ENCODE results near the gene SCGB3A1. TPM values are rescaled to one million over a fixed set of nuclear protein-coding genes. Genes with fewer than 3 reads are reported as not detected.

Gene SCGB3A1
- polyA plus RNA-seq (ENCODE audit: low read depth in 6 of 6) = not detected

- Mint-ChIP-seq H3K36me3 (peaks cover 0 to 8% of the 10 kb centered on the region in 2 donors), H3K9me3 (peaks cover 0 to 4% (median 0%) of the 10 kb centered on the region in 7 donors), H3K27ac (no peak within 1 kb of the TSS), H3K4me1 (peaks cover 4 to 5% (median 4%) of the 10 kb centered on the region in 3 donors), H3K27me3 (peaks cover 24 to 51% (median 24%) of the 10 kb centered on the region in 3 donors), H3K4me3 (peak within 1 kb of the TSS in 4 of 8 donors; percentile 3 to 81 (median 38))
- DNase-seq (no peak), ATAC-seq (ENCODE audit: low read depth in 2 of 2) (no peak)
These were observed at the start of gene SCGB3A1 for GRCh38 chr5:180591311-180591887. SCGB3A1 (minus strand) TSS chr5:180591499; CDS start chr5:180591462, 37 bp downstream.

GRCh38 chr5:180640611-180640860 lies 49.2 kb upstream of the SCGB3A1 start:
- DNase-seq = no peak
- H3K27me3 Mint-ChIP-seq = peaks cover 9 to 43% (median 23%) of the 10 kb centered on the region in 3 donors
- H3K36me3 Mint-ChIP-seq = no peaks in the 10 kb centered on the region
- no peaks in the 10 kb centered on the region for H3K9me3 Mint-ChIP-seq
- no peak for ATAC-seq (ENCODE audit: low read depth in 2 of 2)
- H3K27ac Mint-ChIP-seq = no peak overlapping the region
- no peak overlapping the region for H3K4me3 Mint-ChIP-seq
- H3K4me1 Mint-ChIP-seq = peaks cover 0 to 2% (median 0%) of the 10 kb centered on the region in 3 donors

GRCh38 chr5:180639741-180640610 lies 48.7 kb upstream of the SCGB3A1 start:
- Mint-ChIP-seq H3K36me3 (no peaks in the 10 kb centered on the region), H3K27ac (no peak overlapping the region), H3K4me3 (no peak overlapping the region), H3K9me3 (no peaks in the 10 kb centered on the region), H3K27me3 (peaks cover 9 to 38% (median 17%) of the 10 kb centered on the region in 3 donors), H3K4me1 (peaks cover 0 to 2% (median 0%) of the 10 kb centered on the region in 3 donors)
- DNase-seq (no peak), ATAC-seq (ENCODE audit: low read depth in 2 of 2) (no peak)

- H3K4me3 Mint-ChIP-seq = no peak overlapping the region
- H3K36me3 Mint-ChIP-seq = no peaks in the 10 kb centered on the region
- H3K27ac Mint-ChIP-seq = no peak overlapping the region
- peaks cover 5 to 31% (median 13%) of the 10 kb centered on the region in 3 donors for H3K27me3 Mint-ChIP-seq
- H3K9me3 Mint-ChIP-seq = no peaks in the 10 kb centered on the region
- no peak for ATAC-seq (ENCODE audit: low read depth in 2 of 2)
- no peak for DNase-seq
- peaks cover 0 to 2% (median 0%) of the 10 kb centered on the region in 3 donors for H3K4me1 Mint-ChIP-seq
These were observed 48.0 kb upstream of the SCGB3A1 start for GRCh38 chr5:180639287-180639686.

GRCh38 chr5:180637962-180638680 lies 46.8 kb upstream of the SCGB3A1 start:
- no peak overlapping the region for H3K4me3 Mint-ChIP-seq
- H3K27ac Mint-ChIP-seq = no peak overlapping the region

GRCh38 chr5:180636403-180637075 lies 45.2 kb upstream of the SCGB3A1 start:
- Mint-ChIP-seq H3K27me3 (peaks cover 4 to 45% (median 4%) of the 10 kb centered on the region in 3 donors), H3K9me3 (peaks cover 0 to 4% (median 0%) of the 10 kb centered on the region in 7 donors), H3K4me1 (peaks cover 0 to 12% (median 4%) of the 10 kb centered on the region in 3 donors), H3K27ac (peak overlapping the region in 1 of 6 donors; percentile 25), H3K4me3 (peak overlapping the region in 1 of 8 donors; percentile 39), H3K36me3 (no peaks in the 10 kb centered on the region)
- no peak for ATAC-seq (ENCODE audit: low read depth in 2 of 2)
- no peak for DNase-seq

More at GRCh38 chr5:180637962-180638680, 46.8 kb upstream of the SCGB3A1 start:
- peaks cover 0 to 3% (median 2%) of the 10 kb centered on the region in 3 donors for H3K4me1 Mint-ChIP-seq
- peaks cover 0 to 4% (median 0%) of the 10 kb centered on the region in 7 donors for H3K9me3 Mint-ChIP-seq
- peaks cover 4 to 35% (median 4%) of the 10 kb centered on the region in 3 donors for H3K27me3 Mint-ChIP-seq
- DNase-seq (no peak), ATAC-seq (ENCODE audit: low read depth in 2 of 2) (no peak)
- no peaks in the 10 kb centered on the region for H3K36me3 Mint-ChIP-seq

GRCh38 chr5:180636016-180636402 lies 44.7 kb upstream of the SCGB3A1 start:
- Mint-ChIP-seq H3K4me3 (no peak overlapping the region), H3K27ac (no peak overlapping the region), H3K9me3 (peaks cover 0 to 4% (median 0%) of the 10 kb centered on the region in 7 donors), H3K4me1 (peaks cover 0 to 12% (median 4%) of the 10 kb centered on the region in 3 donors), H3K27me3 (peaks cover 4 to 45% (median 4%) of the 10 kb centered on the region in 3 donors), H3K36me3 (no peaks in the 10 kb centered on the region)
- no peak for DNase-seq
- no peak for ATAC-seq (ENCODE audit: low read depth in 2 of 2)

- Mint-ChIP-seq H3K4me3 (no peak overlapping the region), H3K9me3 (peaks cover 0 to 4% (median 0%) of the 10 kb centered on the region in 7 donors), H3K36me3 (no peaks in the 10 kb centered on the region), H3K4me1 (peaks cover 0 to 12% (median 4%) of the 10 kb centered on the region in 3 donors), H3K27ac (peak overlapping the region in 1 of 6 donors; percentile 52), H3K27me3 (peaks cover 2 to 33% (median 4%) of the 10 kb centered on the region in 3 donors)
- ATAC-seq (ENCODE audit: low read depth in 2 of 2) = no peak
- no peak for DNase-seq
These were observed 42.2 kb upstream of the SCGB3A1 start for GRCh38 chr5:180633283-180634177.

- no peaks in the 10 kb centered on the region for H3K36me3 Mint-ChIP-seq
- H3K4me3 Mint-ChIP-seq = no peak overlapping the region
- peaks cover 0 to 12% (median 4%) of the 10 kb centered on the region in 3 donors for H3K4me1 Mint-ChIP-seq
- peaks cover 0 to 4% (median 0%) of the 10 kb centered on the region in 7 donors for H3K9me3 Mint-ChIP-seq
- DNase-seq (no peak), ATAC-seq (ENCODE audit: low read depth in 2 of 2) (no peak)
- peaks cover 0 to 28% (median 4%) of the 10 kb centered on the region in 3 donors for H3K27me3 Mint-ChIP-seq
- H3K27ac Mint-ChIP-seq = no peak overlapping the region
These were observed 41.5 kb upstream of the SCGB3A1 start for GRCh38 chr5:180632768-180633167.

GRCh38 chr5:180631549-180632383 lies 40.5 kb upstream of the SCGB3A1 start:
- no peak for ATAC-seq (ENCODE audit: low read depth in 2 of 2)
- H3K36me3 Mint-ChIP-seq = no peaks in the 10 kb centered on the region
- no peak for DNase-seq
- no peak overlapping the region for H3K4me3 Mint-ChIP-seq
- H3K4me1 Mint-ChIP-seq = peaks cover 0 to 12% (median 4%) of the 10 kb centered on the region in 3 donors
- H3K9me3 Mint-ChIP-seq = peaks cover 0 to 4% (median 0%) of the 10 kb centered on the region in 7 donors
- peaks cover 0 to 20% (median 0%) of the 10 kb centered on the region in 3 donors for H3K27me3 Mint-ChIP-seq
- H3K27ac Mint-ChIP-seq = no peak overlapping the region

- Mint-ChIP-seq H3K4me3 (no peak overlapping the region), H3K9me3 (peaks cover 0 to 4% (median 0%) of the 10 kb centered on the region in 7 donors), H3K4me1 (peaks cover 0 to 12% (median 3%) of the 10 kb centered on the region in 3 donors), H3K27ac (no peak overlapping the region), H3K36me3 (no peaks in the 10 kb centered on the region), H3K27me3 (peaks cover 0 to 20% (median 0%) of the 10 kb centered on the region in 3 donors)
- no peak for ATAC-seq (ENCODE audit: low read depth in 2 of 2)
- no peak for DNase-seq
These were observed 39.1 kb upstream of the SCGB3A1 start for GRCh38 chr5:180630426-180630825.
